Ishikawa (cell line): Measurements from ENCODE around the gene EML4.

Experiments used
- EGR1 ChIP-seq: IDR thresholded peaks from 2 replicates; pipeline ENCODE4 v1.6.1; 2012
- EP300 ChIP-seq: IDR thresholded peaks from 2 replicates; pipeline ENCODE4 v1.6.1; 2012; ENCODE audit warnings: borderline replicate concordance
- MAX ChIP-seq: IDR thresholded peaks from 2 replicates; pipeline ENCODE4 v1.6.1; 2012
- RAD21 ChIP-seq: IDR thresholded peaks from 2 replicates; pipeline ENCODE4 v1.6.1; 2012; ENCODE audit warnings: low read depth
- REST ChIP-seq: IDR thresholded peaks from 2 replicates; pipeline ENCODE4 v1.6.1; 2012; ENCODE audit warnings: low read depth, mild to moderate bottlenecking
- TCF12 ChIP-seq: IDR thresholded peaks from 2 replicates; pipeline ENCODE4 v1.6.1; 2012; ENCODE audit warnings: low read depth
- TEAD4 ChIP-seq: IDR thresholded peaks from 2 replicates; pipeline ENCODE4 v1.6.1; 2012

- peak; percentile 90 for TF ChIP-seq TEAD4
- TF ChIP-seq EGR1: no peak
- no peak for TF ChIP-seq REST
- TF ChIP-seq EP300: peak; percentile 79; the same call in 1 of the 2 replicates
- no peak for TF ChIP-seq RAD21
- TF ChIP-seq TCF12: peak; percentile 79
- TF ChIP-seq MAX: peak; percentile 80; the same call in 1 of the 2 replicates
These were observed 30.8 kb upstream of the EML4 start for GRCh38 chr2:42138163-42139015.
